H1 (cell line): ENCODE measurements around the gene TGM5. TPM values are rescaled to one million over a fixed set of nuclear protein-coding genes. Genes with fewer than 3 reads are reported as not detected.

ENCODE experiments used
- CTCF ChIA-PET: fragments of 300-600 bp; sonication (Branson Sonifier 250); formaldehyde crosslinking; loops from one replicate; lab custom pipeline; 2021; ENCODE audit not compliant: partially characterized antibody; lab: Charles Lee
- POLR2A ChIA-PET: fragments of 300-600 bp; sonication (Branson Sonifier 250); formaldehyde crosslinking; loops from one replicate; lab custom pipeline; 2021; ENCODE audit warnings: inconsistent platforms; ENCODE audit not compliant: partially characterized antibody; lab: Charles Lee
- DNase-seq, 2 experiments: peaks; one replicate each; pipeline versions ENCODE4 v3.0.0 to v3.0.0-alpha.2; 2010 to 2022; ENCODE audit warnings: low spot score in 2 of 2, low read depth in 1 of 2, mixed read lengths in 1 of 2
- FAIRE-seq: peaks from 2 replicates; lab custom pipeline; 2011; peaks lifted over from hg19 to GRCh38; lab: Jason Lieb, UNC
- H2AFZ ChIP-seq: 2 replicates; pipeline ENCODE4 v1.8.1; 2012; ENCODE audit warnings: low read length, inconsistent platforms
- H2AK5ac ChIP-seq: 2 replicates; pipeline ENCODE4 v1.6.1; 2013; ENCODE audit warnings: low read depth, low read length
- H2BK120ac ChIP-seq: replicated peaks from 2 replicates; pipeline ENCODE3; 2013; ENCODE audit warnings: low read depth, low read length, inconsistent platforms
- H2BK12ac ChIP-seq: 2 replicates; pipeline ENCODE4 v1.6.1; 2013; ENCODE audit warnings: low read depth, low read length
- H2BK15ac ChIP-seq: 2 replicates; pipeline ENCODE4 v1.6.1; 2013; ENCODE audit warnings: low read length
- H2BK20ac ChIP-seq: 2 replicates; pipeline ENCODE4 v1.6.1; 2013; ENCODE audit warnings: low read length
- H2BK5ac ChIP-seq: 2 replicates; pipeline ENCODE4 v1.6.1; 2013; ENCODE audit warnings: low read depth, low read length
- H3K14ac ChIP-seq: 2 replicates; pipeline ENCODE4 v1.6.1; 2013; ENCODE audit warnings: inconsistent platforms; ENCODE audit not compliant: insufficient read length
- H3K18ac ChIP-seq: 2 replicates; pipeline ENCODE4 v1.6.1; 2013; ENCODE audit warnings: low read length; ENCODE audit errors: extremely low read depth
- H3K23ac ChIP-seq: 2 replicates; pipeline ENCODE4 v1.6.1; 2013; ENCODE audit warnings: inconsistent platforms; ENCODE audit not compliant: insufficient read length
- H3K23me2 ChIP-seq: 2 replicates; pipeline ENCODE4 v1.6.1; 2013; ENCODE audit warnings: low read depth, low read length
- H3K27ac ChIP-seq: 2 replicates; pipeline ENCODE4 v1.6.1; 2011; ENCODE audit warnings: low read depth, low read length, inconsistent platforms
- H3K27me3 ChIP-seq, 4 experiments: replicated peaks in 1 of 4; 1 replicate in 1 of 4; 2 replicates in 3 of 4; pipeline versions ENCODE4 v1.6.1 to v1.8.1; 2011 to 2013; ENCODE audit warnings: low read length in 3 of 4, mild to moderate bottlenecking in 3 of 4, inconsistent platforms in 2 of 4, mixed read lengths in 2 of 4, moderate library complexity in 1 of 4; ENCODE audit not compliant: control insufficient read depth in 3 of 4, insufficient read depth in 3 of 4; ENCODE audit errors: extremely low read depth in 1 of 4
- H3K36me3 ChIP-seq, 4 experiments: 2 replicates each; pipeline versions ENCODE4 v1.6.1 to v1.8.1; 2011 to 2013; ENCODE audit warnings: mild to moderate bottlenecking in 4 of 4, low read length in 3 of 4, moderate library complexity in 2 of 4, control low read depth in 1 of 4, inconsistent platforms in 1 of 4; ENCODE audit not compliant: insufficient read depth in 4 of 4, control insufficient read depth in 2 of 4
- H3K4ac ChIP-seq: replicated peaks from 2 replicates; pipeline ENCODE3; 2013; ENCODE audit warnings: low read length, low read depth, mixed read lengths, inconsistent platforms; ENCODE audit not compliant: insufficient read length
- H3K4me1 ChIP-seq, 4 experiments: replicated peaks in 1 of 4; 1 replicate in 1 of 4; 2 replicates in 3 of 4; pipeline versions ENCODE4 v1.6.1 to v1.8.1; 2011 to 2013; ENCODE audit warnings: low read length in 3 of 4, inconsistent platforms in 2 of 4, mixed read lengths in 1 of 4; ENCODE audit not compliant: insufficient read depth in 4 of 4, control insufficient read depth in 3 of 4
- H3K4me2 ChIP-seq, 2 experiments: 2 replicates each; pipeline versions ENCODE4 v1.6.1 to v1.8.1; 2011 to 2013; ENCODE audit warnings: low read depth in 2 of 2, low read length in 2 of 2, control low read depth in 1 of 2, inconsistent platforms in 1 of 2, mild to moderate bottlenecking in 1 of 2; ENCODE audit not compliant: insufficient read depth in 1 of 2
- H3K4me3 ChIP-seq, 4 experiments: fragments of 200-600, 300-600 bp in 1 of 4; sonication (generic), shearing (Covaris generic), sonication (Bioruptor Twin) in 1 of 4; 2 replicates each; pipeline versions ENCODE4 v1.5.1 to v1.8.1; 2011 to 2016; ENCODE audit warnings: low read length in 4 of 4, low read depth in 3 of 4, control low read depth in 2 of 4, inconsistent platforms in 2 of 4, mild to moderate bottlenecking in 2 of 4, mixed read lengths in 1 of 4, moderate library complexity in 1 of 4; ENCODE audit not compliant: insufficient read depth in 2 of 4; ENCODE audit errors: extremely low read depth in 1 of 4
- H3K56ac ChIP-seq: replicated peaks from 2 replicates; pipeline ENCODE3; 2013; ENCODE audit warnings: low read depth, mild to moderate bottlenecking, mixed read lengths, low read length, inconsistent platforms; ENCODE audit not compliant: insufficient read length
- H3K79me1 ChIP-seq: 2 replicates; pipeline ENCODE4 v1.6.1; 2013; ENCODE audit warnings: low read depth, low read length, control low read depth
- H3K79me2 ChIP-seq, 2 experiments: 2 replicates each; pipeline versions ENCODE4 v1.6.1 to v1.8.1; 2012 to 2013; ENCODE audit warnings: low read length in 2 of 2, mild to moderate bottlenecking in 2 of 2, inconsistent platforms in 1 of 2; ENCODE audit not compliant: insufficient read depth in 2 of 2, control insufficient read depth in 1 of 2
- H3K9ac ChIP-seq, 4 experiments: replicated peaks in 1 of 4; 1 replicate in 1 of 4; 2 replicates in 3 of 4; pipeline versions ENCODE4 v1.6.1 to v1.8.1; 2011 to 2013; ENCODE audit warnings: low read depth in 3 of 4, low read length in 3 of 4, control low read depth in 2 of 4, mild to moderate bottlenecking in 2 of 4, moderate library complexity in 2 of 4, inconsistent platforms in 1 of 4; ENCODE audit errors: extremely low read depth in 1 of 4
- H3K9me3 ChIP-seq, 2 experiments: 2 replicates each; pipeline versions ENCODE4 v1.6.1 to v1.8.1; 2012 to 2013; ENCODE audit warnings: mild to moderate bottlenecking in 2 of 2, moderate library complexity in 2 of 2, control low read depth in 1 of 2, inconsistent platforms in 1 of 2, low read depth in 1 of 2, low read length in 1 of 2, mixed read lengths in 1 of 2; ENCODE audit not compliant: insufficient read depth in 2 of 2
- H4K20me1 ChIP-seq, 2 experiments: replicated peaks in 1 of 2; 2 replicates each; pipeline versions ENCODE3 to v1.8.1; 2011 to 2013; ENCODE audit warnings: inconsistent platforms in 2 of 2, low read length in 2 of 2, mild to moderate bottlenecking in 1 of 2; ENCODE audit not compliant: insufficient read depth in 2 of 2, control insufficient read depth in 1 of 2
- H4K5ac ChIP-seq: 2 replicates; pipeline ENCODE4 v1.6.1; 2013; ENCODE audit warnings: low read length, low read depth, mixed read lengths, inconsistent platforms; ENCODE audit not compliant: insufficient read length
- H4K8ac ChIP-seq: 2 replicates; pipeline ENCODE4 v1.8.0; 2013; ENCODE audit warnings: mild to moderate bottlenecking, moderate library complexity, low read length, inconsistent platforms; ENCODE audit not compliant: insufficient read depth; ENCODE audit errors: extremely low read depth
- H4K91ac ChIP-seq: replicated peaks from 2 replicates; pipeline ENCODE3; 2013; ENCODE audit warnings: low read length, mixed read lengths, inconsistent platforms; ENCODE audit not compliant: insufficient read length
- BRCA1 ChIP-seq: IDR thresholded peaks from 2 replicates; pipeline ENCODE4 v1.6.1; 2012; ENCODE audit warnings: low read depth, low read length, improper control_type of control experiment
- CHD2 ChIP-seq: IDR thresholded peaks from 2 replicates; pipeline ENCODE4 v1.6.1; 2012; ENCODE audit warnings: low read length, improper control_type of control experiment
- E2F6 ChIP-seq: IDR thresholded peaks from 2 replicates; pipeline ENCODE4 v1.6.1; 2012; ENCODE audit warnings: inconsistent platforms
- RAD21 ChIP-seq, 2 experiments: IDR thresholded peaks in 1 of 2; conservative IDR thresholded peaks in 1 of 2; 2 replicates each; pipeline ENCODE4 v1.6.1; 2011; ENCODE audit warnings: low read depth in 2 of 2, low read length in 2 of 2, improper control_type of control experiment in 1 of 2, inconsistent platforms in 1 of 2, mild to moderate bottlenecking in 1 of 2, moderate library complexity in 1 of 2
- RNF2 ChIP-seq: fragments of 200-900, 300-1000 bp; sonication (generic); IDR thresholded peaks from 2 replicates; pipeline ENCODE4 v1.7.1; 2016; ENCODE audit warnings: borderline replicate concordance, low read depth, mild to moderate bottlenecking, antibody characterized with exemption, low read length; ENCODE audit not compliant: poor library complexity, severe bottlenecking; ENCODE audit errors: missing control alignments
- SRF ChIP-seq: IDR thresholded peaks from 2 replicates; pipeline ENCODE4 v1.6.1; 2011; ENCODE audit warnings: mild to moderate bottlenecking, low read depth, low read length, moderate library complexity
- TAF1 ChIP-seq: IDR thresholded peaks from 2 replicates; pipeline ENCODE4 v1.6.1; 2011; ENCODE audit warnings: mild to moderate bottlenecking, low read depth, low read length
- TCF12 ChIP-seq: IDR thresholded peaks from 2 replicates; pipeline ENCODE4 v1.6.1; 2011; ENCODE audit warnings: low read depth, mild to moderate bottlenecking, low read length
- ZNF274 ChIP-seq: IDR thresholded peaks from 2 replicates; pipeline ENCODE4 v1.7.0; 2012; ENCODE audit warnings: low read length, borderline replicate concordance; ENCODE audit errors: extremely low read depth
- WGBS, 2 experiments: shearing (Covaris generic) in 1 of 2; methylation state at CpG; one replicate each; pipeline versions ENCODE4 v1.1.6 to v1.1.7; 2013 to 2015; ENCODE audit warnings: low lambda C conversion rate in 2 of 2, mixed read lengths in 2 of 2, inconsistent platforms in 1 of 2, low coverage in 1 of 2, missing lambda C conversion rate in 1 of 2; ENCODE audit not compliant: insufficient replicate concordance in 2 of 2, insufficient coverage in 1 of 2, insufficient read length in 1 of 2; ENCODE audit errors: extremely low coverage in 1 of 2, missing lambda C conversion rate in 1 of 2; 5-methylcytosine and 5-hydroxymethylcytosine counted together
- polyA plus RNA-seq, 7 experiments: library from polyadenylated mRNA; depleted of rRNA in 3 of 7; stranded (reverse) in 5 of 7; unstranded in 2 of 7; fragments of >200 nt in 5 of 7; fragments of 200-250 nt in 2 of 7; gene quantifications; 1 replicate in 5 of 7; 2 replicates in 1 of 7; 4 replicates in 1 of 7; pipeline versions ENCODE4 v1.2.1 to v1.2.3, GENCODE V29; 2011 to 2013; ENCODE audit warnings: missing spikeins in 2 of 7, mixed read lengths in 2 of 7
- total RNA-seq: library from RNA; stranded (reverse); fragmentation: NEBNext Ultra II Directional; extraction: Animal tissue kit (Norgen Biotek cat#: 25700); gene quantifications from 2 replicates; pipeline ENCODE4 v1.2.1, GENCODE V29; 2021
- TF ChIP-seq, protein P1 (sequence below), 3 experiments: IDR thresholded peaks; 1 replicate in 2 of 3; 2 replicates in 1 of 3; pipeline versions ENCODE4 v1.5.1 to v1.6.1; 2011; ENCODE audit warnings: low read length in 3 of 3, mild to moderate bottlenecking in 3 of 3, inconsistent platforms in 2 of 3, low read depth in 1 of 3, moderate library complexity in 1 of 3; ENCODE audit not compliant: insufficient read depth in 1 of 3; ENCODE audit errors: control extremely low read depth in 1 of 3

TGM5 gene
- total and polyA plus RNA-seq, 2 of the 8 experiments (the other 6 are each of a cell fraction or from before 2014, with no cell fraction given) = not detected

DNA sequence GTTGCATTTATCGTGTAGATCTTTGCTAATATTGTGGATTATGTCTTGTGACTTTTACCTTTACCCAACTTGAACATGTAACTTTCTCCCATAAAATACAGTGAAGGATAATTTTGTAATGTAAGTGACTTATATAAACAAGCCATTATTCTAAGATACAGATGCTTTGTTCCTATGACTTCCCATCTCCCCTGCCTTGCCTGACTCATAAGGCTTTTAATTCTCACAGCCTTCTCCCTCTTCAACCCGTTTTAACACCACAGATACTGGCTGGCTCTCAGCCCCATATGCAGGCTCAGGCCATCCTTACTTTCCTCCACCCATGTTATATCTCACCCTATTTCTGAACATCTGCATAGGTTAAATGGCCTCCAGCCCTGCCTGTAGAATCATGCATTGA, 77.4 kb downstream of the TGM5 start:
- H3K36me3 ChIP-seq = peaks cover 0 to 26% (median 4%) of the 10 kb centered on the region in 4 experiments; a peak in 5 of 8 replicates
- no peaks in the 10 kb centered on the region for H3K79me1 ChIP-seq
- no peak overlapping the region for H2BK120ac ChIP-seq
- H4K91ac ChIP-seq = no peak overlapping the region
- DNase-seq = no peak
- H2BK20ac ChIP-seq = no peak overlapping the region
- H3K27ac ChIP-seq = no peak overlapping the region
- no peaks in the 10 kb centered on the region for H3K27me3 ChIP-seq
- H3K4ac ChIP-seq = no peak overlapping the region
- no peak overlapping the region for H3K18ac ChIP-seq
- H3K4me2 ChIP-seq = no peak overlapping the region
- H3K14ac ChIP-seq = no peak overlapping the region
- H2BK5ac ChIP-seq = no peak overlapping the region
- no peak overlapping the region for H2AK5ac ChIP-seq
- H3K23me2 ChIP-seq = peaks cover 7% of the 10 kb centered on the region
- H3K9ac ChIP-seq = no peak overlapping the region
- H4K20me1 ChIP-seq = peaks cover 0 to 2% of the 10 kb centered on the region in 2 experiments
- H3K23ac ChIP-seq = no peak overlapping the region
- no peaks in the 10 kb centered on the region for H3K9me3 ChIP-seq
- H4K5ac ChIP-seq = no peak overlapping the region
- peaks cover 4 to 7% (median 5%) of the 10 kb centered on the region in 4 experiments; a peak in 5 of 7 replicates for H3K4me1 ChIP-seq
- H4K8ac ChIP-seq = no peak overlapping the region
- no peaks in the 10 kb centered on the region for H3K79me2 ChIP-seq
- no peak overlapping the region for H3K4me3 ChIP-seq
- no peak overlapping the region for H3K56ac ChIP-seq
- no peak overlapping the region for H2BK15ac ChIP-seq
- WGBS, 2 experiments = 80% methylated on average over 2 of the region's 2 CpGs; no CpG with 5 or more reads in 1 of the 2 experiments
- CTCF ChIA-PET = interaction anchor here (0.9 to 2.1 kb wide), 4 partner anchors 15 to 97 kb away, joined by 4 to 18 read pairs (median 9); no protein-coding TSS in a partner anchor
- H2AFZ ChIP-seq = no peak overlapping the region
- POLR2A ChIA-PET = no interaction called here
- H2BK12ac ChIP-seq = no peak overlapping the region
- no peak for FAIRE-seq
- TF ChIP-seq, protein P1, sequence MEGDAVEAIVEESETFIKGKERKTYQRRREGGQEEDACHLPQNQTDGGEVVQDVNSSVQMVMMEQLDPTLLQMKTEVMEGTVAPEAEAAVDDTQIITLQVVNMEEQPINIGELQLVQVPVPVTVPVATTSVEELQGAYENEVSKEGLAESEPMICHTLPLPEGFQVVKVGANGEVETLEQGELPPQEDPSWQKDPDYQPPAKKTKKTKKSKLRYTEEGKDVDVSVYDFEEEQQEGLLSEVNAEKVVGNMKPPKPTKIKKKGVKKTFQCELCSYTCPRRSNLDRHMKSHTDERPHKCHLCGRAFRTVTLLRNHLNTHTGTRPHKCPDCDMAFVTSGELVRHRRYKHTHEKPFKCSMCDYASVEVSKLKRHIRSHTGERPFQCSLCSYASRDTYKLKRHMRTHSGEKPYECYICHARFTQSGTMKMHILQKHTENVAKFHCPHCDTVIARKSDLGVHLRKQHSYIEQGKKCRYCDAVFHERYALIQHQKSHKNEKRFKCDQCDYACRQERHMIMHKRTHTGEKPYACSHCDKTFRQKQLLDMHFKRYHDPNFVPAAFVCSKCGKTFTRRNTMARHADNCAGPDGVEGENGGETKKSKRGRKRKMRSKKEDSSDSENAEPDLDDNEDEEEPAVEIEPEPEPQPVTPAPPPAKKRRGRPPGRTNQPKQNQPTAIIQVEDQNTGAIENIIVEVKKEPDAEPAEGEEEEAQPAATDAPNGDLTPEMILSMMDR (IDR thresholded peaks at IDR 0.05; ENCODE audit: control extremely low read depth in 1 of 3, insufficient read depth in 1 of 3, low read depth in 1 of 3, low read length in 3 of 3) = no peak
- TF ChIP-seq BRCA1 (no peak), CHD2 (no peak), RAD21 (IDR thresholded peaks at IDR 0.05 in 1 of 2, conservative IDR thresholded peaks at IDR 0.05 in 1 of 2; ENCODE audit: low read depth in 2 of 2, low read length in 2 of 2) (no peak), TCF12 (no peak), E2F6 (no peak), SRF (no peak), TAF1 (no peak), ZNF274 (no peak), RNF2 (no peak)
